Omental fat pad (tissue), 4 donors: Measurements from ENCODE around the gene ZNF695. TPM values are rescaled to one million over a fixed set of nuclear protein-coding genes. Genes with fewer than 3 reads are reported as not detected.

Experiments used
- ATAC-seq: fragments of 150-250 bp; one replicate; pipeline ENCODE4 v1.9.1; 2016; ENCODE audit warnings: mild to moderate bottlenecking, moderate library complexity; ENCODE audit not compliant: low FRiP score
- DNase-seq: peaks from one replicate; pipeline ENCODE4 v3.0.0-alpha.2; 2019; ENCODE audit warnings: low spot score
- total RNA-seq, 4 donors: library from RNA; depleted of rRNA; stranded (reverse); fragments of >200 nt; gene quantifications; one replicate each; pipeline ENCODE4 v1.1.0, GENCODE V29; 2016
- TF ChIP-seq, protein P1 (sequence below), 3 donors: fragments of 450-650 bp; IDR thresholded peaks; one replicate each; pipeline ENCODE4 v1.5.1; 2016 to 2017; ENCODE audit warnings: antibody characterized with exemption in 3 of 3, mild to moderate bottlenecking in 3 of 3, moderate library complexity in 2 of 3

The ZNF695 gene
- total RNA-seq, 4 donors from 2014 or later = 0.12 to 0.95 TPM; not detected in 2

DNA sequence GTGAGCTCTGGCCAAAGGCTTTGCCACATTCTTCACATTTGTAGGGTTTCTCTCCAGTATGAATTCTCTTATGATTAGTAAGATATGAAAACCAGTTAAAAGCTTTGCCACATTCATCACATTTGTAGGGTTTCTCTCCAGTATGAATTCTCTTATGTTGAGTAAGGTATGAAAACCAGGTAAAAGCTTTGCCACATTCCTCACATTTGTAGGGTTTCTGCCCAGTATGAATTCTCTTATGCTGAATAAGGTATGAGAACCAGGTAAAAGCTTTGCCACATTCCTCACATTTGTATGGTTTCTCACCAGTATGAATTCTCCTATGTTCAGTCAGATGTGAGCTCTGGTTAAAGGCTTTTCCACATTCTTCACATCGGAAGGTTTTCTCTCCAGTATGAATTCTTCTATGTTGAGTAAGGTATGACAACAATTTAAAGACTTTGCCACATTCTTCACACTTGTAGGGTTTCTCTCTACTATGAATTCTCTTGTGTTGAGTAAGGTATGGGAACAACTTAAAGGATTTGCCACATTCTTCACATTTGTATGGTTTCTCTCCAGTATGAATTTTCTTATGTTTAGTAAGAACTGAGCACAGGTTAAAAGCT lies 20.7 kb downstream of the ZNF695 start:
- DNase-seq (no peak), ATAC-seq (no peak)
- TF ChIP-seq, protein P1, sequence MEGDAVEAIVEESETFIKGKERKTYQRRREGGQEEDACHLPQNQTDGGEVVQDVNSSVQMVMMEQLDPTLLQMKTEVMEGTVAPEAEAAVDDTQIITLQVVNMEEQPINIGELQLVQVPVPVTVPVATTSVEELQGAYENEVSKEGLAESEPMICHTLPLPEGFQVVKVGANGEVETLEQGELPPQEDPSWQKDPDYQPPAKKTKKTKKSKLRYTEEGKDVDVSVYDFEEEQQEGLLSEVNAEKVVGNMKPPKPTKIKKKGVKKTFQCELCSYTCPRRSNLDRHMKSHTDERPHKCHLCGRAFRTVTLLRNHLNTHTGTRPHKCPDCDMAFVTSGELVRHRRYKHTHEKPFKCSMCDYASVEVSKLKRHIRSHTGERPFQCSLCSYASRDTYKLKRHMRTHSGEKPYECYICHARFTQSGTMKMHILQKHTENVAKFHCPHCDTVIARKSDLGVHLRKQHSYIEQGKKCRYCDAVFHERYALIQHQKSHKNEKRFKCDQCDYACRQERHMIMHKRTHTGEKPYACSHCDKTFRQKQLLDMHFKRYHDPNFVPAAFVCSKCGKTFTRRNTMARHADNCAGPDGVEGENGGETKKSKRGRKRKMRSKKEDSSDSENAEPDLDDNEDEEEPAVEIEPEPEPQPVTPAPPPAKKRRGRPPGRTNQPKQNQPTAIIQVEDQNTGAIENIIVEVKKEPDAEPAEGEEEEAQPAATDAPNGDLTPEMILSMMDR (IDR thresholded peaks at IDR 0.05) = no peak

DNA sequence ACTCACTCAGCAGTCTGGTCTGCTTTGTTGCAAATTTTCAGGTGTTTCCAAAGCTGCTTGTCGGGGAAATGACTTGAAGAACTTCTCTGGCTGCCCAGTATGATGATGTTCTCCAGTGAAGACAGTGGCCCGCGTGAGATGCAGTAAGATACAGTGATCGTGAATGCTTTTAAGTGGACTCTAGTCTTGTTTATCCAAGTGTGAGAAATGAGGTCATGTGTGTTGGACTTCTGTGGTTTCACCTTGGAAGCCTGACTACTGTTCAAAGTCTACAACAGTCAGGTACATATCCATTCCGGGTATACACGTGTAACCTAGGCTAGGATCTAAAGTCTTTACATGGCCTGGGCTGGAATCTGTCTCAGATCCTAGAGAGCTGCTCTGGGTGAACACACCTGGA lies 29.1 kb downstream of the ZNF695 start:
- ATAC-seq = no peak
- TF ChIP-seq, protein P1 (IDR thresholded peaks at IDR 0.05) = no peak
- DNase-seq = no peak

DNA sequence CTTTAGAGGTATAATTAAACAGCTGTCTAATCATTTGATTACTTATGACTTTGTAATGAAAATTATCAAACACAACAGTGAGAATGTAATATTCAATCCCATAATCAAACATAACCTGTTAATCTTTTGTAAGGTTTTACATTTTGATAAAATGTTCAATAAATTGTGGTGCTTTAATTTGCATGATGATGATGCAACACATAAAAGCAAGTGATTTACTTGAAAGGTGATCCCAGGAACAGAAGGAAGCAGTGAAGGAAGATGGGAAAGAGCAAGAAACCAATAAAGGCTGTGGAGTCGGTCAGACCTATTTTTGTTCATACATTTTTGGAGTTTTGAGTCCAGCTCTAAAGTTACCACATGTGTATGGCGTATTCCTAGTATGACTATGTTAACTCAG lies 29.6 kb downstream of the ZNF695 start:
- TF ChIP-seq, protein P1 (IDR thresholded peaks at IDR 0.05) = no peak
- no peak for DNase-seq
- ATAC-seq = no peak

GRCh38 chr1:246971969-246972368 lies 35.9 kb downstream of the ZNF695 start:
- ATAC-seq (no peak), DNase-seq (no peak)
- TF ChIP-seq, protein P1 (IDR thresholded peaks at IDR 0.05) = no peak

DNA sequence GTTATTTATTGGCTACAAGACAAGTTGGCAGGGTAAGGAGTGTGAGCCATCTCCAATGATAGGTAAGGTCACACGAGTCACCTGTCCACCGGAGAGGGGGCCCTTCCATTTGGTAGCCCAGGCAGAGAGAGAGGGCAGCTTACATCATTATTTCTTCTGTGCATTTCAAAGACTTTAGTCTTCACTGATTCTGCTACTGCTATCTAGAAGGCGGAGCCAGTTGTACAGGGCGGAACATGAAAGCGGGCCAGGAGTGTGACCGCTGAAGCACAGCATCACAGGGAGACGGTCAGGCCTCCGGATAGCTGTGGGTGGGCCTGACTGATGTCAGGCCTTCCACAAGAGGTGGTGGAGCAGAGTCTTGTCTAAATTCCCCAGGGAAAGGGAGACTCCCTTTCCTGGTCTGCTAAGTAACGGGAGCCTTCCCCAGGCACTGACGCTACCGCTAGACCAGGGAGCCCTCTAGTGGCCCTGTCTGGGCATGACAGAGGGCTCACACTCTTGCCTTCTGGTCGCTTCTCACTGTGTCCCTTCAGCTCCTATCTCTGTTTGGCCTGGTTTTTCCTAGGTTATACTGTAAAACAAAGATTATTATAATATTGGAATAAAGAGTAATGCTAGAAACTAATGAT lies 36.7 kb downstream of the ZNF695 start:
- DNase-seq = no peak
- TF ChIP-seq, protein P1 (IDR thresholded peaks at IDR 0.05) = no peak
- ATAC-seq = no peak

- TF ChIP-seq, protein P1 (IDR thresholded peaks at IDR 0.05) = no peak
- ATAC-seq (no peak), DNase-seq (no peak)
Measured at GRCh38 chr1:246969621-246970020, 38.2 kb downstream of the ZNF695 start.

DNA sequence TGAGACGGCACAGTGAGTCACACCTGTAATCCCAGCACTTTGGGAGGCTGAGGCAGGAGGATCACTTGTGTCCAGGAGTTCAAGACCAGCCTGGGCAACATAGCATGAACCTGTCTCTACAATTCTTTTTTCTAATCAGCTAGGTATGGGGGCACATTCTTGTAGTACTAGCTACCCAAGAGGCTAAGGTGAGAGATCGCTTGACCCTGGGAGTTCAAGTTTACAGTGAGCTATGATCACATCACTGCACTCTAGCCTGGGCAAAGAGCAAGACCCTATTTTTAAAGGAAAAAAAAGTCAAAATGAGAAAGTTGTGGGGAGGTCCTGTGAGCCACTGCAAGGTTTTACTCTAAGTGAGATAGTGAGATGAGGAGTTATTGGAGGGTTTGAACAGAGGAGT lies 41.4 kb downstream of the ZNF695 start:
- TF ChIP-seq, protein P1 (IDR thresholded peaks at IDR 0.05) = no peak
- DNase-seq = no peak
- ATAC-seq = no peak
